ENCODE data around the gene LRRC4. TPM values are rescaled to one million over a fixed set of nuclear protein-coding genes. Genes with fewer than 3 reads are reported as not detected.

LRRC4 gene
- total and polyA plus RNA-seq, 2 donors: 0.98 to 3.2 TPM

GRCh38 chr7:128053023-128053422 is 21.8 kb upstream of the LRRC4 start:
- DNase-seq (ENCODE audit: extremely low spot score): no peak
- peaks cover 1% of the 10 kb centered on the region for H3K4me1 ChIP-seq (ENCODE audit: insufficient read depth)
- no peak overlapping the region for H3K27ac ChIP-seq (ENCODE audit: low read depth)
- H3K36me3 ChIP-seq (ENCODE audit: insufficient read depth): no peaks in the 10 kb centered on the region
- H3K4me3 ChIP-seq (ENCODE audit: low read depth, low read length): no peak overlapping the region

DNA sequence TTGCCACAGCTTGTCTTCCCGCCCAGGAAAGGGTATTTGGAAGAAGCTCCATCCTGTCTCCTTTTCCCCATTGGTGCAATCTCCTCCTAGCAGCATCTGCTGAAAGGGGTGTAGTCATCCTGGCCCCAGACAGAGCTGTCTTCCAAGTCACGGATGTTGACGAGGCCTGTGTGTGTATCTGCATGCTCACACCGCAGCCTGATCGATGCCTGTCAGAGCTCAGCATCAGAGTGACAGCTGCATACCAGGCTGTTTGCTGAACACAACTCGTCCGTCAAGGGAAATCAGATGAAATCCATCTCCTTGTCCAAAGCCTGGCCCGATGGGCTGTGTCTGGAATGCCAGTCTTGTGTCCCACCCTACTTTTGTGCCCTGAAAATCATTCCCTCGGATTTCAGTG is 21.2 kb upstream of the LRRC4 start:
- peaks cover 1% of the 10 kb centered on the region for H3K4me1 ChIP-seq (ENCODE audit: insufficient read depth)
- H3K27ac ChIP-seq (ENCODE audit: low read depth): no peak overlapping the region
- 94% methylated on average over 9 of the region's 9 CpGs for WGBS
- H3K36me3 ChIP-seq (ENCODE audit: insufficient read depth): no peaks in the 10 kb centered on the region
- H3K4me3 ChIP-seq (ENCODE audit: low read depth, low read length): no peak overlapping the region
- DNase-seq (ENCODE audit: extremely low spot score): no peak

GRCh38 chr7:128045766-128046165 is 14.5 kb upstream of the LRRC4 start:
- Histone ChIP-seq H3K4me1 (ENCODE audit: insufficient read depth) (no peaks in the 10 kb centered on the region), H3K4me3 (ENCODE audit: low read depth, low read length) (no peak overlapping the region), H3K27ac (ENCODE audit: low read depth) (no peak overlapping the region), H3K36me3 (ENCODE audit: insufficient read depth) (no peaks in the 10 kb centered on the region)
- 96% methylated on average over 1 of the region's 1 CpG for WGBS
- no peak for DNase-seq (ENCODE audit: extremely low spot score)

DNA sequence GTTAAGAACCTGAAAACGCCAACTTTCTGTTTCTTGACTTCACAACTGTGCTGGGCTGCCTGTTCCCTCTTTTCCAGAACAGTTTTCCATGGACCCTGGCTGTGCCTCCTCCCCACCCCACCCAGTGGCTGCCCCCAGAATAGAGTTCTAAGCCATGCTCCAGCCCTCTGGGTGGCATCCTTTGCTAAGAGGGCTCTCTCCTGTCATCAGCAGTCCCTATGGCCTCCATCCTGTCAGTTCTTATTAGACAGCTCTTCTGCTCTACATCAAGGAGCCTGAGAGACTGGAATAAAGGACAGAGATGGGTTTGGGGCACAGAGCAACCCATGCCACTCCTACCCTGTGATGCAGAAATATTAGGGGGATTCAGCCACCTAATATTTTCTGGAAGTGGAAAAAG is 13.9 kb upstream of the LRRC4 start:
- WGBS: 85% methylated on average over 1 of the region's 1 CpG
- no peak for DNase-seq (ENCODE audit: extremely low spot score)
- Histone ChIP-seq H3K27ac (ENCODE audit: low read depth) (no peak overlapping the region), H3K36me3 (ENCODE audit: insufficient read depth) (no peaks in the 10 kb centered on the region), H3K4me1 (ENCODE audit: insufficient read depth) (no peaks in the 10 kb centered on the region), H3K4me3 (ENCODE audit: low read depth, low read length) (no peak overlapping the region)

- H3K4me1 ChIP-seq (ENCODE audit: insufficient read depth): no peaks in the 10 kb centered on the region
- H3K27ac ChIP-seq (ENCODE audit: low read depth): no peak overlapping the region
- H3K36me3 ChIP-seq (ENCODE audit: insufficient read depth): no peaks in the 10 kb centered on the region
- no peak for DNase-seq (ENCODE audit: extremely low spot score)
- WGBS: 79% methylated on average over 5 of the region's 5 CpGs
- H3K4me3 ChIP-seq (ENCODE audit: low read depth, low read length): no peak overlapping the region
Measured at GRCh38 chr7:128044064-128044463, 12.8 kb upstream of the LRRC4 start.

- DNase-seq (ENCODE audit: extremely low spot score): no peak
- Histone ChIP-seq H3K4me1 (ENCODE audit: insufficient read depth) (no peaks in the 10 kb centered on the region), H3K36me3 (ENCODE audit: insufficient read depth) (no peaks in the 10 kb centered on the region), H3K4me3 (ENCODE audit: low read depth, low read length) (no peak overlapping the region), H3K27ac (ENCODE audit: low read depth) (no peak overlapping the region)
- WGBS: 87% methylated on average over 2 of the region's 2 CpGs
Measured at GRCh38 chr7:128042012-128042411, 10.8 kb upstream of the LRRC4 start.

DNA sequence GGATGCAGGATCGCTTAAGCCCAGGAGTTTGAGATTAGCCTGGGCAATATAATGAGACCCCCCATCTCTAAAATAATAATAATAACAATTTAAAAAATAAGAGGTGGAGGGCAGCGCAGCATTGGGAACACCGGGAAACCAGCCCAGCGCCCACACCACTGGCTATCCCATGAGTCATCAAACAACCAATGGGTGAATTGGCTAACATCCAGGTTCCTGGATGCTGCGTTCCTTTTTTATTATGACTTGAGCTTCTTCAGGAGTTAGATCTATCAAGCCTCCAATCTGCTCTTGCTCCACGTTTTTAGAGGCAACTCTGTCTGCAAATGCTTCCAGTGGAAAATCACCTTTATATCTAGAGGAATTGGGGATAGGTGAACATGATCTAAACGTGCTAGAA is 10.0 kb upstream of the LRRC4 start:
- Histone ChIP-seq H3K27ac (ENCODE audit: low read depth) (no peak overlapping the region), H3K4me3 (ENCODE audit: low read depth, low read length) (no peak overlapping the region), H3K36me3 (ENCODE audit: insufficient read depth) (no peaks in the 10 kb centered on the region), H3K4me1 (ENCODE audit: insufficient read depth) (no peaks in the 10 kb centered on the region)
- 64% methylated on average over 7 of the region's 7 CpGs for WGBS
- DNase-seq (ENCODE audit: extremely low spot score): no peak

- no peak for DNase-seq (ENCODE audit: extremely low spot score)
- Histone ChIP-seq H3K27ac (ENCODE audit: low read depth) (no peak overlapping the region), H3K4me1 (ENCODE audit: insufficient read depth) (no peaks in the 10 kb centered on the region), H3K36me3 (ENCODE audit: insufficient read depth) (no peaks in the 10 kb centered on the region), H3K4me3 (ENCODE audit: low read depth, low read length) (no peak overlapping the region)
- 83% methylated on average over 3 of the region's 3 CpGs for WGBS
Measured at GRCh38 chr7:128040205-128040604, 9.0 kb upstream of the LRRC4 start.

GRCh38 chr7:128039544-128039953 is 8.3 kb upstream of the LRRC4 start:
- WGBS: 92% methylated on average over 4 of the region's 4 CpGs

DNA sequence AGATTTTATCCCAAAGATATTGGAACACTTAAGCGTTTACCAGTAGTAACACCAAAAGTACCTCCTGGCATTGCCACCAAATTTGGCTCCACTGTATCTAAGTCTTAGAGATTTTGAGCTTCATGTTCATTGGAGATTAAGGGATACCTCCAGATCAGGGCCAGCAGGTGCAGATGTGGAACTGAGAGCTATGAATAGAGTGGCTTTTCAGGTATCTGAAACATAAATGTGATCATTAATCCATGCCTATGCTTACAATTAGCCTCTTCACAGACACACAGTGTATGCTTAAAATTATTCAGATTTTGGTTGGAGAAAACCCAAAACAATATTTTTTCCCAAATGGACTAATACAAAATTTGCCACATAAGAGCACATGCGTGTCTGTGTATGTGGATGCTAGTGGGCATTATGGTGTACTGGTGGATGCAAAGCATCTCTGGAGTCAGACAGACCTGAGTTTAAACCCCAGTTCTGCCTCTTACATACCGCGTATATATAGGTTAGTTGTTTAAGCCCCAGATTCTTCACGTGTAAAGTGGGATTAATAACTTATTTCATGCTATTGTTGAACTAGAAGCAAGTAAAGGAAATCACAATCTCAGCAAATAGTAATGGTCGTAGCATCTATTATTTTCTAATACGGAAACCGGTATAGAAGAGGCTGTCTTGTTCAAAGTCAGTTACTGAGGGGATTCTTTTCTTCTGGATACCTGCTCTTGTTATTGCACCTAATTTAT is 6.8 kb upstream of the LRRC4 start:
- 95% methylated on average over 8 of the region's 8 CpGs for WGBS
- Histone ChIP-seq H3K4me3 (ENCODE audit: low read depth, low read length) (no peak overlapping the region), H3K36me3 (ENCODE audit: insufficient read depth) (no peaks in the 10 kb centered on the region), H3K4me1 (ENCODE audit: insufficient read depth) (no peaks in the 10 kb centered on the region), H3K27ac (ENCODE audit: low read depth) (no peak overlapping the region)
- DNase-seq (ENCODE audit: extremely low spot score): no peak

More at GRCh38 chr7:128039544-128039953, 8.3 kb upstream of the LRRC4 start:
- no peak overlapping the region for H3K4me3 ChIP-seq (ENCODE audit: low read depth, low read length)
- H3K27ac ChIP-seq (ENCODE audit: low read depth): no peak overlapping the region
- no peaks in the 10 kb centered on the region for H3K36me3 ChIP-seq (ENCODE audit: insufficient read depth)
- no peaks in the 10 kb centered on the region for H3K4me1 ChIP-seq (ENCODE audit: insufficient read depth)
- DNase-seq (ENCODE audit: extremely low spot score): no peak

DNA sequence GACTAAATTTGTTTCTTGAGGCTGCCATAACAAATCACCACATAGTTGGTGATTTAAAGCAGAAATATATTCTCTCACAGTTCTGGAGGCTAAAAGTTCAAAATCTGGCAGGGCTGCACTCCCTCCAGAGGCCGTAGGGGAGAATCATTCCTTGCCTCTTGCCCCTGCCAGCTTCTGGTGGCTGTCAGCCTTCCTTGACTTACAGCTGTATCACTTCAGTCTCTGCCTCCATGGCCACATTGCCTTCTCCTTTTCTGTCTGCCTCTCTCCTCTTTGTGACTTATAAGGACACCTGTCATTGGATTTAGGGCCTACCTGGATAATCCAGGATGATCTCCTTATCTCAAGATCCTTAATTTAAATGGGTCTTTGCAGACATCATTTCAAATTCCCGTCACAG is 5.8 kb upstream of the LRRC4 start:
- no peaks in the 10 kb centered on the region for H3K36me3 ChIP-seq (ENCODE audit: insufficient read depth)
- no peak overlapping the region for H3K4me3 ChIP-seq (ENCODE audit: low read depth, low read length)
- DNase-seq (ENCODE audit: extremely low spot score): no peak
- peaks cover 1% of the 10 kb centered on the region for H3K4me1 ChIP-seq (ENCODE audit: insufficient read depth)
- WGBS: 94% methylated on average over 2 of the region's 2 CpGs
- no peak overlapping the region for H3K27ac ChIP-seq (ENCODE audit: low read depth)

- peaks cover 2% of the 10 kb centered on the region for H3K4me1 ChIP-seq (ENCODE audit: insufficient read depth)
- H3K4me3 ChIP-seq (ENCODE audit: low read depth, low read length): no peak overlapping the region
Measured at GRCh38 chr7:128036226-128036940, 5.1 kb upstream of the LRRC4 start.

DNA sequence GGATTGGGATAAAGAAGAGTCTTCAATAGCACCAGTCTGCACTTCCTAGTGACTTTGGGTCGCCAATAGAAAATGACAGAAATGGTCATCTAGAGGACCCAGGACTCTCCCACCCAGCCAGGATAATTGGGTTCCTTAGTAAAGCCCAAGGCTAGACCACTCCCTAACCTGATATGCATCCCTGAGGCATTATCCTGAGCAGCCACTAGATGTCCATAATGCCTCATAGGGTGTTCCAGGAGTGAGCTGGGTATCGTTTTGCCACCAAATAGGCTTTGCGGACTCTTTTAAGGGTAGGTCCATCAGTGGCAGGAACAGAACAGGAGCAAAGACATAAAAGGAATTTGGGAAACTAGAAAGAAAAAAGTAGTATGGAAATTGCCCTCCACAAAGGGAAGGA is 4.5 kb upstream of the LRRC4 start:
- no peak overlapping the region for H3K4me3 ChIP-seq (ENCODE audit: low read depth, low read length)
- peaks cover 2% of the 10 kb centered on the region for H3K4me1 ChIP-seq (ENCODE audit: insufficient read depth)
- DNase-seq (ENCODE audit: extremely low spot score): no peak
- 88% methylated on average over 3 of the region's 3 CpGs for WGBS
- no peak overlapping the region for H3K27ac ChIP-seq (ENCODE audit: low read depth)
- H3K36me3 ChIP-seq (ENCODE audit: insufficient read depth): no peaks in the 10 kb centered on the region

More at GRCh38 chr7:128036226-128036940, 5.1 kb upstream of the LRRC4 start:
- Histone ChIP-seq H3K27ac (ENCODE audit: low read depth) (no peak overlapping the region), H3K36me3 (ENCODE audit: insufficient read depth) (no peaks in the 10 kb centered on the region)
- 87% methylated on average over 4 of the region's 4 CpGs for WGBS
- no peak for DNase-seq (ENCODE audit: extremely low spot score)

DNA sequence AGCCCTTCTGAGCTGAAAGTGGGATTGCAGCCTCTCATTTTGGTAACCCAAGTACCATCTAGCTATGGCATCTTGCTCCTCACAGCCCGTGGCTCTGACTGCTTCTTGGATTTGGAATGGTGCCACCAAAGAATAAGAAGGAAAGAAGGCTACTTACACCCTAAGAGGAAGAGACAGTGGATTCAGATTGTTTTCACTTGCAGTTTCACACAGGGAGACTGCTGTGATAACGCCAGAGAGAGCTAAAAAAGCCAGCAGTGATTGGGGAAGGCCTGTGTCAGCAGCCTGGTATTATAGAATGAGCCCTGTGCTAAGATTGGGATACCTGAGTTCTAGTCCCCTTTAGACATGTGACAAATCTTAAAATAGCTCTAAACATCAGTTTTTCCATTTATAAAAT is 3.6 kb upstream of the LRRC4 start:
- 64% methylated on average over 2 of the region's 2 CpGs for WGBS
- Histone ChIP-seq H3K4me1 (ENCODE audit: insufficient read depth) (peaks cover 2% of the 10 kb centered on the region), H3K27ac (ENCODE audit: low read depth) (no peak overlapping the region), H3K4me3 (ENCODE audit: low read depth, low read length) (no peak overlapping the region), H3K36me3 (ENCODE audit: insufficient read depth) (no peaks in the 10 kb centered on the region)
- DNase-seq (ENCODE audit: extremely low spot score): no peak
